Ramos (cell line): ENCODE data around the gene IL18R1.

Experiments used
- in situ Hi-C: fragments of 300-500 bp; cut with MboI; formaldehyde crosslinking; loops from one replicate; pipeline ENCODE4 v1.14.3; 2022; ENCODE audit warnings: low sequenced_read_pairs; ENCODE audit not compliant: unreplicated experiment

Gene IL18R1

DNA sequence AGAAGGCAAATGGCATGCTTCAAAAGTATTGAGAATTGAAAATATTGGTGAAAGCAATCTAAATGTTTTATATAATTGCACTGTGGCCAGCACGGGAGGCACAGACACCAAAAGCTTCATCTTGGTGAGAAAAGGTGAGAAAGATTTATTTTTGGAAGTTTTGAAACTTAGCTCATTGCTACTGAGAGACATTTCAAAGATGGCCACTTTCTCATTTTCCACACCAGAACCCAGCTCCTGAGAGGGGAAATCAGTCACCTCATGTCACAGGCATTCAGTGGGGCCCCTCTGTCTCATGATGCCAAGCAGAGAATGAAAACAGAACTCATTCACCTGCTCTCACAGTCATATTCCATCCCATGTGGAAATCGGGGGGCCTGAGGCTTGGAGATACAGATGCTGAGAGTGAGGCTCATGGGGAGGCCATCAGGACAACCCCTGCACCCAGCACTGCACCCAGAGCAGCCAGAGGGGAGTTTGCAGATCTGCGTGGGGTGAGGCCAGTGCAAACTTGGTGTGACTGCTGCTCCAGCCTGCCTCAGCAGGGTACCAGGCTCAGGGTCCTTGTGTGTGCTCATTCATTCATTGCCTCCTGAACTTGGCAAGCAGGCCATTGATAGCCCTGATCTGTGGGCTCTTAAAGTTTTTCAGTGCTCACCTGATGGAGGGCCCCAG is 31.4 kb downstream of the IL18R1 start:
- in situ Hi-C loops, result no loop called here

DNA sequence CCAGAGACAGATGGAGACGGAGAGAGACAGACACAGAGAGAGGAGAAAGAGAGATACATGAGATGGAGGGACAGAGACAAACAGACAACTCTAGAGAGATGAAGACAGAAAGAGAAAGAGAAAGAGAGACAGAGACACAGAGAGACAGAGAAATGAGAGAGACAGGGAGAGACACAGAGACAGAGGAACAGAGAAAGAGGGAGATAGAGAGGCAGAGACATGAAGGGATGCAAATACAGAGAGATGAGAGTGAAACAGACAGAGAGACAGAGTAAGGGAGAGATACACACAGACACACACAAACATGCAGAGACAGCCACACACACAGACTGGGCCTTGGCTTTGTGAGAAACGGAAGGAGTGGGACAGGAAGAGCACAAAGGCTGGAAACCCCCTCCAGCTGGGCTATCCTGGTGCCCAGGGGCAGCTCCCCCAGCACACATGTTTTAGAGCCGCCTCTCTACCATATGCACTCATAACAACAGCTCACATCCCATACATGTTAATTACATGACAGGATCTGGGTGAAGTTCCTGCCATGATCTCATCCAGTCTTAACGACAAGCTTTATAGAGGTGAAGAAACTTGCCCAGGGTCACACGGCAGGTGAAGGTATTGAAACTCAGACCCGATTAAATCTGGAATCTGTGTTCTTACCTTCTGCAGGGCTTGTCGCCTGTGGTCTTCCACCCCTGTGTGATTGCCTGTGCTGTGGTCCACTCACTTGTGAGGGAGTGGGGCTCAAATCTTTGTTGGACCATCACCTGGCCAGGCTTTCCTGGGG is 32.4 kb downstream of the IL18R1 start:
- in situ Hi-C loops, result no loop called here

DNA sequence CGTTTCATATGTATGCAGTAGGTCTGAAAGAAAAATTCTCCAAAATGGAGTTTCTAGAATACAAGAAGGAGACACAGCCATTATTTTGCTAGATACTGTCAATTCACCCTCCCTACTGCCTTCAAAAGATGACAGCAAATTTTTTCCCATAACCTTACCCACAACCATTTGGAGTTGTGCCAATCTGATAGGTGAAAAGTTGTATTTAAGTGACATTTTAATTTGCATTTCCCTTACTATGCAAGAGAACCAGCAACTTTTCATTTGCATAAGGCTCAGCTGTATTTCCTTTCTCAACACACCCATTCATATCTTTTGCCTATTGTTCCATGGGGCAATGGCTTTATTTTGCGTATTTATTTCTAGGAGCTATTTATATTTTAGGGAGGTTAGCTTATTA is 36.0 kb downstream of the IL18R1 start:
- in situ Hi-C loops, result no loop called here

DNA sequence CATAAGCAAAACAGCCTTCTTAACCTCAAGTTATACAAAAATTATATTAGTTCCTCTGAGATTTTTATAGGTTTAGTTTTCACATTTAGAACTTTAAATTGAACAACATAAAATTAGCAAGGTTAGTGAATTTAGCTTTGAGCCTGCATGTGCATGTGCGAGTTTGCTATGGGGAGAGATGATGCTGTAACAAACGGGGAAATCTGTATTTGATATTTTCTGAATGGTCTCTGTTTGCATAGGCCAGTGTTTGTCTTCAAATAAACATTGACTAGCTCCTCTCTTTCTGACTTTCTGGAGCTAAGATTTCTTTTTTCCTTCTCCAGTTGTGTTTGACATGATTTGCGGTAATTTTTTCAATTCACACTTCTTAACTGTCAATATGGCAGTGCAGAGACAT is 36.5 kb downstream of the IL18R1 start:
- in situ Hi-C loops, result no loop called here

DNA sequence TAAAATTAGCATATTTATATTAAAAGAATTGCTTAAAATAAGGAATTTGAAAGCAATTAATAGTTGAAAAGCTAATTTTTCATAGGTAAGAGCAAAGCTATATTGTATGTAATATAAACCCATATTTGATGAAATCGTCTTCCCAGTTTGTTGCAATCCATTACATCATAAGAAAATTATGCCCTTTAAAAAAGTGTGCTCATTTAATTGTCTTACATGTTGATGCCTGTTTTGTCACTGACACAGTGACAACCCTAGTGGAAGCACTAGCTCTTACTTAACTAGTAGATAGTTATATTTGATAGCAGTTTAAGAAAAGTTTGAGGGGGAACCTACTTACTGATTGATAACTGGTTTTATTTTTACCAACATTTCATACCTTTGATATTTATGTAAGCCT is 37.3 kb downstream of the IL18R1 start:
- in situ Hi-C loops, result no loop called here

DNA sequence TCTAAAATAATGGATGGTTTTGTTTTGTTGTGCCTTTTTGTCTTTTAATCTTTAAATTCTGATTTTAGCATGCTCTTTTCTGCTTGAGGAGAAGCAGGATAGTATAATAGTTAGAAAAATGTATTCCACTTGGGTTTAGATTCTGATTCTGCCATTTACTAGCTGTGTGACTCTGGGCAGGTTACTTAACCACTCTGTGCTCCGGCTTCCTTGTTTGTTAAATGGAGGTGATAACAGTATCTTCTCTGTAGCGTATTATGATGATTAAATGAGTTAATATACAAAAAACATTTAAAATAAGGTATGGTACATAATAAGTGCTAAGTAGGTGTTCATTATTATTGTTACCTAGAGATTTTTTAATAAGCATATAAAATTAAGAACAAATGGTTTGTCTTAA is 40.4 kb downstream of the IL18R1 start:
- in situ Hi-C loops, result no loop called here

DNA sequence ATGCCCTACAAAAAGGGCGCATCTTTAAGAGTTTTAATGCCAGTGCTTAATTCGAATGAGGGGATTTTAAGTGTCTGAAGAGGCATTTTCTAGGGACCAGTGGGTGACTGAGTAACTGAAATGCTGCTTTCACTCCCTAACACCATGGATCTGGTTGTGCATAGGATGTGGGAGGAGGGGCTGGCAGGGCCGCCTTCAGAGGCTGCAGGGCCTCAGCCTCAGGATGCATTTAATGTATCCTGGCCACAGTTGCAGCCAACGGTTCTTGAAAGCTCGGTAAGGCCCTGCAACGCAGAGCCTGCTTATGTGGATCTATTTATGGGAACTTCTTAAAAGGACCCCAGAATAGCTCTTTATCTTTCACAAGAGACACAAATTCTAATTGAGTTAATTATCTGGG is 41.6 kb downstream of the IL18R1 start:
- in situ Hi-C loops, result no loop called here

DNA sequence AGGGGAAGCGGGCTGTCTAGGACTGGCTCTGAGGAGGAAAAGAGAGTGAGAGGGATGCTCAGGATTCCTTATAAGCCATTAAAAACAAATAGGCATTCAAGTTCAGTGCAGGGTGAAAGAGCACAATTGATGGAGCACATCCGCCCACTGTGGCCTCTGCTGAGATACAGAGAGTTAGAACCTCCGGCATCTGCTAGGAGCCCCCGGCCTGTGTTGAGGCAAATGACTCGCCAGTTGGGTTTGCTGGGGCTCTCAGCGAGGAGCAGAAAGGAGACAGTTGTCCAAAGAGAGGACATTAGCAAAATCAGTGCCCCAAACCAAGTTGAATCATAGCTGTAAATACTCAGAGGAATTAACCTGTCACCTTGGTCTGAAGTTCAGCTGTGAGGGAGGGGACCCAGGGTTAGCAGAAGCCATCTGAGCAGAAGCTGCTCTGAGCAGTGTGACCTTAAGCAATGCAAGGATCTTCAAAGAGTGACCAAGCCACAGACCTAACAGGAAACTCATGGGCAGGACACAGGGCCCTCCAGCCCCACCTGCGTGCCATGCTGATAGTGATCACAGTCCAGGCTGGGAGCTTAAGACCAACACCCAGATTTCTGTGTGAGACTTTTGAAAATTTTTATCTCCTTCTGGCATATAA is 44.0 kb downstream of the IL18R1 start:
- in situ Hi-C loops, result no loop called here

DNA sequence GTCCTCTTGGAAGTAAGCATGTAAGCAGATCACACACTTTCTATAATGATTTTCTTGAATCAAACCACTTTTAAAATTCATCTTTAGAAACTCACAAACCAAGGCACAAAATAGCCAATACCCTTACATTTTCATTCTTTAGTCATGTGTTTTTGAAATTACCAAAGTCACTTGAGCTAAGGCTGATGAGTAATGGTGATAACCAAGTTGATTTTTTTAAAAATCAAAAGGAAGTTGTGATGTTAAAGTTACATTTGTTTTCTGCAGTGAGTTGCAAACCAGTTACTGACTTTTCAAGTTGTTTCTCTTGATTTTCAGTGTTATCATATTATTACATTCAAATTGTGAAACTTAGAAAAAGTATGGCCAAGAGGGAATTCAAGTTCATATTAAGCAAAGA is 45.9 kb downstream of the IL18R1 start:
- in situ Hi-C loops, result no loop called here

DNA sequence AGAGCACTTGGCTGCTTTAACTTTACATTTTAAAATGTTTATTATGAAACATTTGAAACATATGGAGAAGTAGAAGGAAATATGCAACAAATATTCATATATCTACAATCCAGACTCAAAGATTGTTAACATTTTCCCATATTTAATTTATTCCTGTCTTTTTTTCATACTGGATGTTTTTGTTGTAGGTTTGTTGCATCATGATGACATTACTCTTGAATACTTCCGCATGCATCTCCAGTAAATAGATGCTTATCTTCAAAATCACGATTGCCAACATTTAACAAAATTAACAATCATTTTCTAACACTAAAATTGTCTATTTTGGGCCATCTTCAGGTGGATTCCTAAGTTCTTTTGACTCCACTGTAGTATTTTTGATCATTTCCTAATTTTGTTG is 46.3 kb downstream of the IL18R1 start:
- in situ Hi-C loops, result no loop called here

DNA sequence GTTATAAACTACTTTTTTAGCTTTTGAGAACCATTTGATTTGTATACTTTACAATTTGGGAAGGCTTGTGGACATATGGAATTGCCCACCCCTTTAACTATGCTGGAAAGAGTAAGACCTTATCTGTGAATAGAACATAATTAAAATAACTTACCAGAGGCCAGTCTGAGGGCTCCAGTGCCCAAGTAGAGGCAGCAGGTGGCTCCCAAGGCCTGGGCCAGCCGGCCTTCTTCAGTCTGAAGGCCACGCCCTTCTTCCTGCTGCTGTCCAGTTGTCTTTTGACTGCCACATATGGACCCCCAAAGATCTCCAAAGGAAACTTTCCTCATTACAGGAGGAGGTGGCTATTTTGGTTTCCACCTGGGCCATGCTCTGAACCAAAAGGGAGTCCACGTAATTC is 55.4 kb downstream of the IL18R1 start:
- in situ Hi-C loops, result no loop called here

DNA sequence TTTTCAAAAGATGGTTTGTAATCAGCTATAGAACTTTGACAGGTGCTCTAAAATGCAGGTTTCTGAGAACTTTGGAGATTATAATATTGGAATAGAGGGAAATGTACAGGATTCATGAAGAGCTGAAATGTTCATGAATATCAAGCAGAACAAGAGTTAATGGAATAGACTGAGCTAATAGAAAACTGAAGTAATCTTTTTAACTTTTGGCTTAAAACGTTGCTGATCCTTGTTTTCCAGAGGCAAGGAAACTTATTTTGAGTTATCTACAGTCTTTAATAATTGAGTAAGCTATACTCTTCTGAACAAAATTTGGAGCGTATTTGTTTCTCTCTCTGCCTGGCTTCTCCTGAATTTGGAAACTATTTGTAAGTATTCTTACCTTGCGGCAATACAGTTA is 56.6 kb downstream of the IL18R1 start:
- in situ Hi-C loops, result no loop called here

DNA sequence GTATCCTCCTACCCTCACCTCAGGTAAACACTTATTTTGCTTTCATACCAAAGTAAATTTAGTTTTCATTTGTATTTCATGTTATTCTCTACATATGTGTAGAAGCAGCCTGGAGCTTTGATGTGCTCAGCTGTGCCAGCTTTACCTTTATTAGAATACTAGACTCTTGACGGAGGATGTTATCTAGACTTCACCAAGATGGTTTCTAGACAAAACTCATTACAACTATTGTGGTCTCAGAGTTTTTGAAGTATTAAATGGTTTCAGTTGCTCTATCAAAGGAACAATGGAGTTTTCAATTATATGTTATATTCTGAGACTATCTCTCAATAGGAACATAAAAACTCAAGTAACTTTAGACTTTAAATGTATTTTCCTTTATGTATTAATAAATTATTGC is 62.4 kb downstream of the IL18R1 start:
- in situ Hi-C loops, result no loop called here

DNA sequence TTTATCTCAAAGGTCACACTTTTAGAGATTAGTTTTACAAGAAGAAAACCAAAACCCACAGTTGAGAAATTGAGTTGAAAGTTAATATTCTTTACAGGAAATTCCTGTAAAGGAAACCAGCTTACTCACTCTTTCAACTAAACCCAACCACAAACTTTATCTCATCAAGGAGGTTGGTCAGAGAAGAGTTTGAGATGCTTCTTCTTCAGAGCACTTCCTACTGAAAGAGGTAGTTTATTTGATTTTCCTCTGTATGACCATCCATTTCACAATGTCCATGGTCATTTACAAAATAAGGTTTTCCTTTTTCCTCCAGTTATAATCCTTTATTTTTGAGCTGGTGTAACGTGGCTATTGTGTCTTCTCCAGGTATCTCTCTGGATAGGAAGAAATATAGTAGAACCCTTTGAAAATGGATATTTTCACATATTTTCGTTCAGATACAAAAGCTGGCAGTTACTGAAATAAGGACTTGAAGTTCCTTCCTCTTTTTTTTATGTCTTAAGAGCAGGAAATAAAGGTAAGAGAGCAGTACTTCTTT is 62.9 kb downstream of the IL18R1 start:
- in situ Hi-C loops, result no loop called here

DNA sequence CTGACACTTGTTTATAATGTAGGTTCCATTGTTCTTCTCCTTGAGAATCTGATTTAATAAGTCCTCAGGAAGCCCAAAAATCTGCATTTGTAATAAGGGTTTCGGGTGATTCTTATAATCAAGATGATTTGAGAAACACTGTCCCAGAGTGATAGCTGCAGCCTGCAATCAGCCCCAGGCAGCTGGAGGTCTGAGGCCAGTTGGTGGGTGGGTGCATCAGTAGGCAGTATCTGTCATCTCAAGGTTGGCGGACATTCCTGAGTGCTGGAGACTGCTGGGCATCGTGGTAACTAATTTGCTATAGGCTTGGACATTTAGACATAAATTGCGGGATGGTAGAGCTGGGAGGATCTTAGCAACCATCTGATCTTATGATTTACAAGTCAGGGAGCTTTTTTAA is 64.7 kb downstream of the IL18R1 start:
- in situ Hi-C loops, result no loop called here

DNA sequence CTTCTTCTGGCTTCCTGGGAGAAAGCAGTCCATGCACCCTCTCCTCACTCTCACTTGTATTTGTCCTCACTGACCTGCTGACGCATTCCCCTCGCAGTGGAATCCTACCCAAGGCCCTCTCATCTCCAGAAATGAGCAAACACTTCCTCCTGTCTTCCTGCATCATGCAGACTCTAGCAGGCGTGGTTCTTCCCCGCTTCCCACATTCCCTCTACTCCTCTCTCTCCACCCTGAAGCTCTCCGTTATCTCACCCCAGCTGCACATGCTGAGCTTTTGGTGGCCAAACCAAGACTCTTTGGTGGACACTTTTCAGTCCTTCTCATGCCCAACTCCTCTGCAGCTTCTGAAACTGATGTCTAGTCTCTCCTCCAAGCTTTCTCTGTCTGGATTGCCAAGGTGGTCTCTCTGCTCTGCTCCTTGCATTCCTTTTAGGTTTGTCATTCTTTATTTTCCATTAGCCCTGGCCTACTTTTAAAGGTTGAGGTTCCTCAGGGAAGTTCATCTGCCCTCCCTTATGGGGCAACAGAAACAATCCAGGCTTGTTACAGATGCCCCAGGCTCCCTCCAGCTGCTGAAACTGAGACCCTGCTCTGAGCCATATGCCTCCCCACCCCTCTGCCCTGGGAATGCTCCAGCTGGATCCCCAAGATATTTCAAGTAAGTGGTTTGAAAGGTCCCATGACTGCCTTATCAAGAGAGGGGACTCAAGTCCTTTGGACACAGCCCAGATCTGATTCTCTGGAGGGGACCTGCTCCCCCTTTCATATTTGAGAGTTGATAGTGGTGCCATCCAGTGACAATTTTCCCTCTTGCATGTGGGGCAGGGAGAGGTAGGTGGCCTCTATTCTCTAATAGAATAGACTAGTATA is 66.5 kb downstream of the IL18R1 start:
- in situ Hi-C loops, result no loop called here

DNA sequence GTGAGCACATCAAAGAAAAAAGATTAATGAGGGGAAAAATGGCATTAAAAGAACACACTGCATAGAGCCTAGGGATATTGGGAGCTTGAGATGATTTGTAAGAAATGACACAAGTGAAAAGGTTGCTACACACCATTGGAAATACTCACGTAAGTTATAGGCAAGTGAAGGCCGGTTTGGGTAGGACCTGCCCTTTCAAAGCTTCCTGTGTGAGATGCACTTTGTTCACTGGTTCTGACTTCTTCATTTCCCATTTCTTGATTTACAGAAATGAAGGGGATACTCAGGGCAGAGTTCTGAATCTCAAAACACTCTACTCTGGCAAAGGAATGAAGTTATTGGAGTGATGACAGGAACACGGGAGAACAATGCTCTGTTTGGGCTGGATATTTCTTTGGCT is 67.3 kb downstream of the IL18R1 start, which contains the start of gene IL18RAP:
IL18RAP (plus strand) TSS at position 251 of the 400 bp plus-strand sequence; CDS start at position 369, 118 bp downstream.
- in situ Hi-C loops, result no loop called here

DNA sequence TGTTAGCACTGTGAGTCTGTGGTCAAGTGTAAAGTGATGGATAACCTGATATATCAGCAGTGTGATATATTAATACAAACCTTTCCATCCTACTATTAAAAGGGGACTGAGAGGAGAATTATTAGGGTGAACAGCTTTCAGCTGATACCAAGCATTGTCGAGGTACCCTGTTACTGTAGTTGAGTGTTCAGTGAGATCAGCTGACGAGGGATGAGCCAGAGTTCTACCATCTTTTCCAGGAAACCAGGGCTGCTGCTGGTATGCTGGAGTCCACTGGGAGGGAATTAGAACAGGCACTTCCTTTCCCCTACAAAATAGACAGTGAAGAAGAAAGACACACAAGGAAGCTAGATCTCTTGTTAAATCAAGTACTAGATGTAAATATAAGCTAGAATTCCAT is 67.8 kb downstream of the IL18R1 start:
- in situ Hi-C loops, result no loop called here

DNA sequence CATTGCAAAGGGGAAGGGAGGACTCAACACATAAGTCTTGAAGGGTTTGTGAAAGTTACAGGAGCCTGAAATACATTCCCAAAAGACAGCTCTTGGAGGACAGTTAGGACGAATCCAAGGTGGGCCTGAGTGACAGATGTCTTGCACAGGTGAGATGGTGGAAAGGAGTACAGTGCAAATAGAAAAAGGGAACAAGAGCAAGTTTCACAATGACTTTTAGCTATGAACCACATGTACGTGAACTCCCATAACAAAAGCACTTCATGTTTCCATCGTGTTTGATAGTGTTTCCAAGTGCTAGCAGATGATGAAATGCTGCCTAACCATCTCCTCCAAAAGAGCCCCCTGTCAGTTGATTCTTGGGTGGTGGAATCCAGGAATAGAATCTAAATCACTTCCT is 69.2 kb downstream of the IL18R1 start:
- in situ Hi-C loops, result no loop called here

DNA sequence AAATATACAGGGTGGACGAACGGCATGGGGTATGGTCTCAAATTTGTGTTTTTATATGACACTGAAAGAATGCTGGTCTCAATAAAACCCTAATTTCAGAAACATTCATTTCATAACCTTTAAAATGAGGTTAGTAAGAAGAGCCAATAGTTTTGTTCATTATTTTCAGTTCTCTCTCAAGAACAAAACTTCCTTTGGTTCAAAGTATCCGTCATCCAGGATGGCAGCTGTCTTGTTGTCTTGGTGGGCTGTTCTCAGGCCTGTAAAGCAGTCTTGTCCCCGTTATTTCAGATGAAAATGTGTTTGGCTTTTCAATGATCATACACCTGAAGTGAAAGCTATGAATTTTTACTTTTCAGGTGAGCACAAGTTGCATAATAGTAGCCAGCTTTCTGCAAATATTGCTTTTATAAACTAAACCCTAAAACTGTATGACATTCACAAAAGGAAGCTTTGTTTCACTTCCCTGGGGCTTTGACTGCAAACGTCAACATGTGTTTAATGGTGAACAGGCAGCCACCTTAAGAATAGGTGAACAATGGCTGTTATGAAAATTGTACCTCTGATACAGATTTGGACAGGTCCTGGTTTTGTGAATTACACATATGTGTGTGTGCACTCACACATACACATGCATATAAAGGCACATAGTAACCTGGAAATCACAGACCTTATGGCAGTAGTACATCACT is 70.0 kb downstream of the IL18R1 start:
- in situ Hi-C loops, result no loop called here
